Stromal cell of bone marrow (primary cell): ENCODE measurements around the gene TENM4.
A peak's percentile ranks its signal among the peaks of the same experiment; 100 is the strongest.

Source experiments
- DNase-seq: peaks from one replicate; pipeline ENCODE4 v3.0.0-alpha.2; 2012; ENCODE audit warnings: low read depth

The TENM4 gene

DNA sequence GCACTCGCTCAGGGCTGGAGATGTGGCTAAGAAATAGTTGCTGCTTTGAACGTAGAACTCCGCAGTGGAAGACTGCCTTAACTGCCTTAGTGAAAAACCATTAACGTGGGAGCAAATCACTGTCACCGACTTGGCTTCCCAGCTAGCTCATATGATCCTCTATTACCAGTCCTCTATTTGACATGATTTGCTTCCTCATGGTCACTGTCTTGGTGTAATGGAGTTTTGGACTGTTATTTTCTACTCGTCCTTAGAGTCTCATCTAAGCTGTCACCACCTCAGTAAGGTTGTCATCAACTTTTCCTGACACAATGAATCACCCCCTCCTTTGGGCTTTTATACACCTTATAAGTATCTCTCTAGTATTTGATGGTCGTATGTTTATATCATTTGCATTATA lies 699.1 kb downstream of the TENM4 start:
- no peak for DNase-seq

DNA sequence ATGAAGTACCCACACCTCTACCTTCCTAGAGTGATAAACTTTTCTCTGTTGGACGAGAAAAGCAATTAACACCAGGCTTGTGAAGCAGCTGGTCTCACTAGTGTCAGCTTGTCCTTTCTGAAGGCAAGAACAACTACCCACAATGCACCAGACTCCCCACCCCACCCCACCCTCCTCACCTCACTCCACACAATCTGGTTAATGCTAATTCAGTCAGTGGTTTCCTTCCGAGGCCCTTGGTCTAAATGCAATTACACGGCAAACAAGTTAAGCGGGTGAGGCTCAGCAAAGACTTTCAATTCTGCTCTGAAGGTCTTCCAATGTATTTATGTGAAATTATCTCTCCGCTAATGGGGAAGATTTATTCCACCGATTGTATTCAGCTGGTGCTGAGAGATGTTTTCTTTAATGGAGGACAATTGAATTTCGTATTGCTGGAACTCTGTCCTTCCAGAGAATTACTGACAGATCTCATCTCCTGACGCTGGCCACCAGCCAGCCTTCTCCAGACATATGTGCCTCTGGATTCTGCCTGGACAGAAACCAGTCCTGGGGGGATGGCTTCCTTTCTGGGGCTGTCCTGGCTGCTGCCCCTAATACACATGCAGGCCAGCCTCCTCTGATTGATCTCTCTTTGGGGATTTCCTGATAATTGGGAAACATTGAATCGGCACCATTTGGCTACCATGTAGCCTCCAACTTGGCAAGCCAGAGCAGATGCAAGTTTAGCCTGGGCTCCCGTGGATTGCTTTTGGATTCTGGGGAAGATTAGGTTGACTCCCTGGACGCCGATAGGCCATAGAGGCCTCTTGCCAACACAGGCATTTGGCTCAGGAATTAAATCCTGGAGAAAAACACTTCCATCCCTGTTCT lies 700.4 kb downstream of the TENM4 start:
- no peak for DNase-seq

DNA sequence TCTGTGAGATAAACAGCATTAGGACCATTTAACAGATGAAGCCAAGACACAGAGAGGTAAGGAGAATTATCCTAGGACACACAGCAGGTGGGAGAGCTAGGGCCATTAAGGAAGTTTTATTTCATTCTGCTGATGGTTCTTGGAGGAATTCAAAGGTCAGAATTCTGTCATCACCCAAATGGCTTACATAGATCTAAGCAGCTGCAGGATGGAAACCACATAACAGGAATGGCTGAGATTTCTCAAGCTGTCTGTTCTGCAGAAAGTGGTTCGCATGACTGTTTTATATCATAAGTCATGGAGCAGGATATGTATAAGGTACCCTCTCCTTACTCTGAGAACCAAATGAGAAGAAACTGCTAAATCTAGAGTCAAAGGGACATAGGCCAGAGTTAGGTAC lies 702.9 kb downstream of the TENM4 start:
- DNase-seq, result no peak

DNA sequence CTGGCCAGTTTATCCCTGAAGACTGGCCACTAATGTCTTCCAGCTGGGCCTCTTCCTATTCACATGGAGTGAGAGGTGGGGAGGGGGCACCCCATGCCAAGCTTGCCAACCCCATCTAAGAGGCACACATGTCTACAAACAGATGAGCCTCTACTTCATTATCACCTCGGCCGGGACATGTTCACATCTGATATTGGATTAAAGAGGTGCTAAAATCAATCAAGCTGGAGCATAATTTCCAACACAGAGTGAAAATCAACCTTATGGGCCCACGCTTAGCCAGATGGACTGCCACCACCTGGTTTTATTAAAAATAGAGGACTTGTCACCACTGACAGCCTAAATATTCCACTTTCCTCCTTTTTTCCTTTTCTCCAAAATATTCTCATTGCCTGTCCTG lies 703.5 kb downstream of the TENM4 start:
- no peak for DNase-seq

DNA sequence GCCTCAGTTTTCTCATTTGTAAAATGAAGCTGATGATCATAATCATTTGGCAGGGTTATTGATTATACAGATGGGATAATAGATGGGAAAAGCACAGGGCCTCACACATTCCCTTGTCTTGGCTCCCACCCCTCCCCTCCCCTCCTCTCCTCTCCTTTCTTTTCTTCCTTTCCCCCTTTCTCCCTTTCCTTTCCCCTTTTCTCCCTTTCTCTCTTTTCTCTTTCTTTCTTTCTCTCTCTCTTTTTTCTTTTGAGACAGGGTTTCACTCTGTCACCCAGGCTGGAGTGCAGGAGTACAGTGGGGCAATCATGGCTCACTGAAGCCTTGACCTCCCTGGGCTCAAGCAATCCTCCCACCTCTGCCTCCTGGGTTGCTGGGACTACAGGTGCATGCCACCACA lies 705.1 kb downstream of the TENM4 start:
- no peak for DNase-seq

DNA sequence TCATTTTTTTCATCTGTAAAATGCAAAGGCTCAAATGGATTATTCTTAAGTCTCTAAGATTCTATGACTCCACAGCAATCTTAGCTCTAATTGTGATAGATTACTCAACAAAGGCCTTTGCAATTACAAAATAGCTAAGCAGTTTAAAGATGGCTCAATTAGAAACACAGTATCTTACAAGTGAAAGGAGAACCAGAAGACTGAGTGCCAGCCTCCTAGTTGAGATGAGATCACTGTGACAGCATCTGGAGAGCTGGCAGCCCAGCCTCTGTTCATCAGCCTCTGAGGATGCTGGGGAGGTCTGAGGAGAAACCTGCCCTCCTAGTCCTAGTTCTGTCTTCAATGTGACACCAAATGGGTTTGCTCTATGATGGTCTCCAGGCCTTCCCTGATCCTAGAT lies 707.8 kb downstream of the TENM4 start:
- no peak for DNase-seq

DNA sequence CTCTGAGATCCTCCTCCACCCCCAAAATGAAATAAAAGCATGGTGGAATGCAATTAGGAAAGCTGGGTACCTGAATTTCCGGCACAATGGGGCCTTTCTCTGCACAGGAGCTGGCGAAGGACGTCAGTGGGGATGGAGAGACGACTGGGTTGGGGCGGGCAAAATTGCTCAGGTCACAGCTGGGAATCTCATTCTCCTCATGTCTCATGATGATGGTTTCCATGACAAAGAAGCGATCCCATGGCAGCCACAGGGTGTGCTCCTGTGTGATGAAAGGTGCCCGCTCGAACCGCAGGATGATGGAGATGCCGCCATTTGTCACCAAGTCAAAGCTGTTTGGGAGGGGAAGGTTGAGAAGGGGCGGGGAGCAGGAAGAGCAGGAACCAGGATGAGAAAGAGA lies 708.6 kb downstream of the TENM4 start:
- DNase-seq, result no peak

DNA sequence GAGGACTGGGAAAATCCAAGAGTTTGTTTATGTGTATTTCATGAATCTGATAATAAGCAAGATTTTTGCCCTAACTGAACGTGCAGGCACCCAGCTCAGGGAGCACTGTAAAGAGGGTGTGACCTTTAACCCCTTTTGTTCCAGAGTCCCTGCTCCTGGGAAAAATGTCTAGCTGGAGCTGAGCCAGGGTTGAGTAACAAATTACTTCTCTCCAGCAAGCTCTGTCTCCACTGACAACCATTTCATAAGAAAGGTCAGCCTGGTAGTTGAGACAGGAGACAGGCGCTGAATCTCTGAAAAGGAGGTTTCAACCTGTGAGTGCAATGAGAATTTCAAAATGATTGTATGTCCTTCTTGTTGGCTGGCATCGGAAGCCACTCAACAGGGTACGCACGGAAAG lies 709.8 kb downstream of the TENM4 start:
- DNase-seq, result no peak

DNA sequence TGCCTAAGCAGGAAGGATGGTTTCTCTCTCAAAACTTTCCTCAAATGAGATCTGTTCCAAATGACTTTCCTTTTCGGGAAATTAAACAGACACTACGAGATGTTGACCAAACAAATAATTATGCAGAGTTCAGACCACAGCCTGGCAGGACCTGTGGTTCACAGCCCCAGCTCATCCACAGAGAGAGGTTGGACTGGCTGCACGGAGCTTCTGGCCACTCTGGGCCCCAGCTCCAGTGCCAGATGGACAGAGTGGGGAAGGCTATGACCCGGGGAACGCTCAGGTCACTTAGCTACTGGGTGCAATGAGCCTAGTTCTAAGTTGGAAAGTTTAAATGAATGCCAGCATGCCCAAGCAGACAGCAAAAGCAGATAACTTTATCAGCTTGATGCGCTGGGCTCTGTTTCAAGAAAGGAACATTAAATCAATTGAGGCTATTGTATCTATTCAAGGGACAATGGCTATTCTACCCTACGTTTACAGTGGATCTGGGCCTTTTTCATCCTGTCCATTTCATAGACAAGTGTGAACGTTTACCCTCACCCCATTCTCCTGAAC lies 710.5 kb downstream of the TENM4 start:
- no peak for DNase-seq

DNA sequence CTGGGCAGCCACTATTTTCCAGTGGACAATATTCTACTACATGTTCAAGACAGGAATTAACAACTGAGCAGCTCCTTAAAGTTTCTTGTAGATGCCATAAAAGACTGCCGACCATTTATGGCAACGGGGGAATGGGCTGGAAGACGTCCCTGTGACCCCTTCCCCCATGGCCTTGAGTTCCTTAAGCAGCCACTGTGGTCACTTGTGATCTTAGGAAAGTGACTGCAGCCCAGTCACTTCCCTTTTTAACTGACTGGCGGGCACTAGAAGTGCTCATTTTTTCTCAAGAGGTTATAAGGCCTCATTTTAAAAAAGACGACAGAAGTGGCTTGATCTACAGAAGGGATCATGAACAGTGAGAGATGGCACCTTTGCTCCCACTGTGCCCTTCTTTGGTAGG lies 713.0 kb downstream of the TENM4 start:
- DNase-seq, result no peak

DNA sequence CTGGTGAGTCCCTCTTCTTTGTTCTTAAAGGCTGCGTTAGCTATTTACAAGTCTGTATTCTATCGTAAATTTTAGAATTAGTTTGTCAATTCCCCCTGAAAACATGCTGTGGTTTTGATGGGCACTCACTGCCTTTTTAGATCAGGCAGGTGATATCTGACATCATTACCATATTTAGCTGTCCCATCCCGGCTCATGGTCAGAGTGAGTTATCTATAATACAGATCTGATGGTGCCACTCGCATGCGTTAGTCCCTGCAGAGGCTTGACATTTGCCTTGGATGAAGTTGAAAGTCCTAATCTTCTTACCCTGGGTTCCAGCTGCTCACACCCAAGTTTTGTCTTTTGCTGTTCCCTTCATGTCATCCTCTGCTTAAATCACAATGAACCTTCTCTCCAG lies 715.6 kb downstream of the TENM4 start:
- no peak for DNase-seq

DNA sequence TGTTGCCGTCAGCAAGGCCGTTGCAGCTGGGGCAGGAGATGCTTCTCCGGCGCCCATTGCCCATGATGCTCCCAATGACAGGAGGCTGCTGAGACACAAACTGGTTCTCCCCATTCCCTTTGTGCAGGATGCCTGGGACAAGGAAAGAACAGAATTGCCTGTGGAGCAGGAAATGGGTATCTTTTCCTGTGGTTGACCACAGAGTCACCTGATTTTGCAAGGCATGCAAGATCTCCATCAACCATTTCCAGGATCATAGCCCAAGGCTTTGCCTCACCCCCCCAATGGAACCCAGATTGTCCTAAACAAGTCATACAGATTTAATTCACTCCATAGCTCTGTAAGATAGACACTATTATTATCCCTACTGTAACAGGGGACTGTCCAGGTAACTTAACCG lies 718.0 kb downstream of the TENM4 start:
- no peak for DNase-seq

DNA sequence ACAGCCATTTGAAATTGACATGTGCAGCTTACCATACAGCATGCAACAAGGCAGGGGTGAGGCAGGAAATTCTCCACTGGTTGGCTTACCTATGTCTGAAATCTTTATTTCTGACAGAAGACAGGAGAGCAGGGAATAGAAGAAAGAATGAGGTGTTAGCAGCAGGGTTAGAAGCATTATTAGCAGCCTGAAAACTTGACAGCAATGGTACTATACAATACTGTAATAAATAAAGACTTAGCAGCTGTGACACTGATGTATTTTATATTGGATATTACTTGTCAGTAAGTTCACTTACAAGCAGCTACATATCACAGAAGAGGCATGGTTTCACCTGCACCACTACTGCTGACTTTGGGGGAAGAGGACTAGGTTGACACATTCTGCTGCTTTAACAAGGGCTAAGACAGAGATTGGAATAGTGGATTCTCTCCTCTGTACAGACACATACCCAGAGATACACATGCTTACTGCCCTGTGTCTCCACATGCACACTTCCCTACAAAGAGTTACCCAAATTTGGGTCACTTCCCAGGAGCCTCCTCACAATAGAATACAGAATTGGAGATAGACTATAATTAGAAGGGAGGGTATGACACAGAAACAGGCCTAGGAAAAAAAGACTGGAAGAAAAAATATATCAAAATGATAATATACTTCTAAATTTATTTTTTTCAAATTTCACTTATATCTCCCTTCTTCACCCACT lies 720.4 kb downstream of the TENM4 start:
- no peak for DNase-seq

DNA sequence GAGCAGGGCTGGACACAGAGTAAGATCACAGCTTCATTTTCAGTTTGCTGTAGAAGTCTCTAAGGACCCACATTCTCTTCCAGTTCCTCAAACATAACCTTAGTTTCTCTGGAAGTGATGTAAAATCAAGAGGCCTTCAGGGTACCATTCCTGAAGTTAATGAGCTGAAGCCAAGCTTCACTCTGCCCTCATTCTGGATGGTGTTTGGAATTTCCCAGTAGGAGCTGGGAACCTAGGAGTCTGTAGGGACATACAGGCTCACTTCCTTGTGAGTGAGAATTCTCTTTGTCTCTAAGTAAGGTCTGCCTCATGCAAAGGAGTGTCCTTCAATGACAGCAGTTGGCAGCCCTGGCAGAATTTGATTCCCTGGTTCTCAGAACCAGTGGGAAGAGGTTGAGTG lies 723.8 kb downstream of the TENM4 start:
- no peak for DNase-seq

DNA sequence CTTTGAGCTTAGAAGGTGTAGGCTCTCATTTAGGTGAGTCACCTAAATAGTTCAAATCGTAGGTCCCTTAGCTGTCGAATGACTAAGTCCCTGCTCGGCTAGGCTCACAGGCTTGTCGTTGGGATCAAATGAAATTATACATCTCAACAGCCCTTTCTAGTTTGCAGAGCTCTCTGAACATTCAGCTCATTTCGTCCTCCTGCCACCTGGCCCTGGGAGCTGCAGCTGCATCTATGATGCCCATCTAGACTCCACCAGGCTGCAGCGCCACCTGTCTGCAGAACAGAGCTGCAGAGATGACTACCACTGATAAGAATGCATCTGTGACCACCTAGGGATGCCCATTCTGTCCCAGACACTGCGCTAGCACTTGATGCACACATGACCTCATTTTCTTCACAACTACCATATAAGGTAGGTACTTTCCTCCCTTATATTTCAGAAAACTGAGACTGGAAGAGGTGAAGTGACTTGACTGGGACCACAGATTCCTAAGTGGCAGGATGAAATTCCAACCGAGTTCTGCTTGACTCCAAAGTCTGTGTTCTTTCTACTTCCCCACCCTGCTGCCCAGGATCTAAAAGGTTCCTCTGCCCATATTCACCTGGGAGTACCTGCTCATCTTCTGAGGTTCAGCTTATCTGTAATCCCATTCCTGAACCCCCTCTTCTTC lies 725.1 kb downstream of the TENM4 start:
- no peak for DNase-seq

DNA sequence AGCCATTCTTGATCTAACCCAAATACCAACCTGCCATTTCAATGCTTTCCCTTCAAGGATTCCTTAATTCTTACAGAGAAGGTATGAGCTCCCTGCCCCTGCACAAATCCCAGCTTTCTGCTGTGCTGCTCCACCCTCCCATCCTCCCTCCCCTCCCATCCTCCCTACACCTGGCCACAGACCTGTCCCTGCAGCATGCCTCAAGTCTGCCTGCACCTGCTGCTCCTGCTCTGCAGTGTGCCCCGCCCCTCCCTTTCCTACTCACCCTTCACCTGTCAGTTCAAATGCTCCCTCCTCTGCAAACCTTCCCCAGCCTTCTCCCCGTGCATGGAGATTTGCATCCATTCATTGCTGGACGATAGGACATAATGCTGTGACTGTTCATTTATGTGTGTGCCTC lies 726.3 kb downstream of the TENM4 start:
- no peak for DNase-seq

DNA sequence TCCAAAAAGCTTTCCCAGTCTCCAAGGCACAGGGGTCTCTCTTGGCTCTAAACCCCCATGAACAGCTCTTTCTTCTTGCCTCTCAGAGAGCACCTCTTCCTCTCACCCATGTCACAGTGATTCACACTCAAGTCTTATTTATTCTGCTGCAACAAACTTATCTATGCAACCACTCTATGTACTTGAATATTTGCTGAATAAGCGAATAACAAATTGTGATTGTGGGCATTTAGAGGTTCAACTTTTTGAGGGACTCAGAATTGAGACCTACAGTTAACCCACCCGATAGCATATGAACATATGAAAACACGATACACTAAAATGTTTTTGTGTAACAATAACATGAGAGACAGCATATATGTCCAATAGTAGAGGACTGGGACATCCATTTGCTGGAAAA lies 729.1 kb downstream of the TENM4 start:
- no peak for DNase-seq

DNA sequence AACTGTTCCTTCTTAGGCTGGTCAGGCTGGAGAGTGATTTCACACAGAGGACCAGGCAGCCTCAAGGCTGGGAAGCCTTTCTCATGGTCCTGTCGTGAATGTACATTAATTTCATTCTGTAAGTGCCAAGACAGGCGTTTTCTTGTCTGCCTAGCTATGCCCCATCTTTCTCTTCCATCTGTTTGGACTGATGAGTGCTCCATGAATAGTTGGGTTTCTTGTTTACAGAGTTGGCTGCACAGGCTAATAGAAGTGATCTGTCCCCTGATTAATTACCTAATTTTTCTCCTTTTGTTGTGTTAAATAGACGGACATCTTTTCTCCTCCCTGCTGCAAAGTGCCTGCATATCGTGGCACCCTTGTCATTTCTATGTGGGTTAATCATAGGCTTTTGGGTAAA lies 730.4 kb downstream of the TENM4 start:
- DNase-seq, result no peak

DNA sequence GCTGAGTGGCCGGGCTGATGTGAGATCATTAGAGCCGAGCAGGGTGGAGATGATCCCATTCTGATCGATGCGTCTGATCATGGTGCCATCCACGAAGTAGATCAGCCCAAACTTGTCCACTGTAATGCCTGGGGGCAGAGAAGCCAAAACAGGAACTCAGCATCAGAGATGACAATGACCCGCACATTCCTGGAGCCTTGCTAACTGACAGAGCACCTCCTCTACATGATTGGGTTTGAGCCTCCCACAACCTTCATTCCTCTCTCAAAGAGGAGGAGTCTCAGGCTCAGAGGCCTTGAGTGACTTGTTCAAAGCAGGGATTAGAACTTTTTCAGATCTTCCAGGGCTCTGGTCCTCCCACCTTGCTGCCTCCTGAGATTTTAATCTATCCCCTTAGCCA lies 732.4 kb downstream of the TENM4 start:
- no peak for DNase-seq

DNA sequence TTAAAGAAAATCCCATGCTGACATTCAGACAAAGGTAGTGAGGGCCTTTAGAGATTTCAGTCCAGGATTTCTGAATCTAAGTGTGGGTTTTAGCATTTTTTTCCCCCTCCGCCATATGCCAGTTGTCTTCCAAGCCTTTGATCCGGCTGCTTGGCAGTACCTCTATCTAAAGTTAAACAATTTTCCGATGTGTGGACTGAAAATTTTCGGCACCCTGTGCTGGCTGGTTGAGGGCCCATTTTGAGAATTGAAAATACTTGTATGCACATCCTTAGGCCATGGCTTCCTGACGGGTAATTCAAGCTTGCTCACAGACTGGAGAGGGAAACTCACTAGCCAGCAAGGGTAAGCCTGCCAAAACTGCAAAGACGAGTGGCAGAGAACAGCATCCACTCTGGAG lies 734.3 kb downstream of the TENM4 start:
- no peak for DNase-seq

DNA sequence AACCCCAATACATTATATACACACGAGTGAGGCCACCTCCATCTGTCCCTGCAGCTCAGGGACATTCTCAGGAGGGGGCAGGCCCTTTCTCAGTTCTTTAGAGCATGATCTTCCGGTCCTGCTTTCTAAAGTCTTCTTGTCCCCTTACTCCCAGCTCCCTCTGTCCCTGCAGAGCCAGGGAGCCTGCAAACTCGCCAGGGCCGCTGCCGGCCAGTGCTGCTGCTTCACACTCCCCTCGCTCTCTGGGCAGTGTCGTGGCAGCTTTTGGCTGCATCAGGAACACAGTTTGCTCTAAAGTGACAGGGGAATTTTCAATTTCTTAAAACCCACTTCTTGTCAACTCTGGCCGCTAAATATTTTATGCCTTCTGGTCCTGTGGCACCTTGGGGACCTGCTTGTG lies 736.0 kb downstream of the TENM4 start:
- no peak for DNase-seq

DNA sequence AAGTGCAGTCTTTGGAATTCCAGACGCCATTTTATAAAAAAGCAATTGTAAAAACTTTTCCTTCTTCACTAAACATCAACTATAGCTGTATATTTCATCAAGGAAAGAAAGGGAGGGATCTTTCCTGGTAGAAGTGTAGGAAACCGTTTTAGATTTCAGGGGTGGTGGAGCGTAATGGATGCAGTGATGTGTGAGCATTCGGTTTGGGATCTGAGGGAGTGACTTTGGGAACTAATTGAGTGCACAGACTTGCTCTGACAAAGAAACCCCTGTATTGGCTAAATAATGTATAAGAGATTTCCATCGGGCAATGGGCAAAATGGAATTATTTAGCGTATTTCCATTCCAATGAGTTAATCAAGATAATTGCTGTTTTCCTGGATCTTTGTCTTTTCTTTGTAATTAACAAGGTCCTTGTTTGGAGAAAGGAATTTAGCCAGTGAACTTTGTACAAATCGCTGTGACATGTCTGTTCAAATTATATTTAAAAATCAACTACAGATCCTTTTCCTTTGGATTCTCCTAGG lies 741.2 kb downstream of the TENM4 start:
- DNase-seq, result no peak

DNA sequence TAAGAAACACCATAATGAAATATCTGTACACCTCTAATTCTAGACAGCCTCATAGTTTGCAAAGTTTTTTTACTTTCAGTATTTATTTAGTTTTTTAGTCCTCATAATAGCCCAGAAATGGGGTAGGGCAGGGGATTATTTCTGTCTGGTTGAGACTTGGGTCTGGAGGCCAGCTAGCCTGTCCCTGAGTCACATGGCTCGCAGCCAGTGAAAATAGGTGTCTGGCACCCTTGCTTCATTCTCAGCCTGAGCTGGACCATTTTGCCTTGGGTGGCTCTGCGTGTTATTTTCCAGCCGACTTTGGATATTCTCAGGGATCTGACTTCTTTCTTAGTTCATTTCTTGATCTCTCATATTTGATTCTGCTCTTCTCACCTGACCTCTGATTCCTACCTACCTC lies 742.2 kb downstream of the TENM4 start:
- DNase-seq, result peak; percentile 91
